Coronary artery (tissue), 2 donors: ENCODE measurements around the gene OR2T1.

Experiments used
- DNase-seq: peaks from one replicate; pipeline ENCODE4 v3.0.0-alpha.2; 2017; ENCODE audit warnings: low spot score
- H3K27ac ChIP-seq, 2 donors: fragments of 200-600 bp; sonication (generic); one replicate each; pipeline ENCODE4 v1.5.1; 2016 to 2019
- H3K4me3 ChIP-seq: fragments of 200-600 bp; sonication (generic); 2 replicates; pipeline ENCODE4 v1.5.1; 2016; ENCODE audit warnings: mild to moderate bottlenecking, moderate library complexity
- TF ChIP-seq, protein P1 (sequence below): fragments of 200-600 bp; sonication (generic); IDR thresholded peaks from one replicate; pipeline ENCODE4 v1.5.1; 2019; ENCODE audit warnings: antibody characterized with exemption

OR2T1 gene, protein sequence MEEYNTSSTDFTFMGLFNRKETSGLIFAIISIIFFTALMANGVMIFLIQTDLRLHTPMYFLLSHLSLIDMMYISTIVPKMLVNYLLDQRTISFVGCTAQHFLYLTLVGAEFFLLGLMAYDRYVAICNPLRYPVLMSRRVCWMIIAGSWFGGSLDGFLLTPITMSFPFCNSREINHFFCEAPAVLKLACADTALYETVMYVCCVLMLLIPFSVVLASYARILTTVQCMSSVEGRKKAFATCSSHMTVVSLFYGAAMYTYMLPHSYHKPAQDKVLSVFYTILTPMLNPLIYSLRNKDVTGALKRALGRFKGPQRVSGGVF

DNA sequence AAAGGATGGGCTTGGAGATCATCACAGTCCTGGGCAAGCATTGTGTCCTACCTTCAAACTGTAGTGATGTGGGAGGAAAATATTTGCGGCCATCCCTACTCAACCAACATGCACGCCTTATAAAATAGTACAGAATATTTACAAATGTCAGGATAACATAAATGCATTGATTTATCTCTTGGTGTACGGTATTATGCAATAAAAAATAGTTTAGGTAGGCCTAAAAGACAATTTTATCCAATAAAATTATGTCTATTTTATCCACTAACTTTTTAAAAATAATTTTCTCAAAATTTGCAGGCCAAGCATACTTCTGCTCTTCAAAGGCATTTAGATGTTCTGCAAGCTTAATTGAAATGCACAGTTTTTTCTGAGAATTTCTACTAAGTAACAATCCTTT lies at the start of gene OR2T1:
OR2T1 (plus strand) TSS at position 301 of the 400 bp plus-strand sequence. CDS start 3,100 bp downstream, outside the sequence.
- TF ChIP-seq, protein P1, sequence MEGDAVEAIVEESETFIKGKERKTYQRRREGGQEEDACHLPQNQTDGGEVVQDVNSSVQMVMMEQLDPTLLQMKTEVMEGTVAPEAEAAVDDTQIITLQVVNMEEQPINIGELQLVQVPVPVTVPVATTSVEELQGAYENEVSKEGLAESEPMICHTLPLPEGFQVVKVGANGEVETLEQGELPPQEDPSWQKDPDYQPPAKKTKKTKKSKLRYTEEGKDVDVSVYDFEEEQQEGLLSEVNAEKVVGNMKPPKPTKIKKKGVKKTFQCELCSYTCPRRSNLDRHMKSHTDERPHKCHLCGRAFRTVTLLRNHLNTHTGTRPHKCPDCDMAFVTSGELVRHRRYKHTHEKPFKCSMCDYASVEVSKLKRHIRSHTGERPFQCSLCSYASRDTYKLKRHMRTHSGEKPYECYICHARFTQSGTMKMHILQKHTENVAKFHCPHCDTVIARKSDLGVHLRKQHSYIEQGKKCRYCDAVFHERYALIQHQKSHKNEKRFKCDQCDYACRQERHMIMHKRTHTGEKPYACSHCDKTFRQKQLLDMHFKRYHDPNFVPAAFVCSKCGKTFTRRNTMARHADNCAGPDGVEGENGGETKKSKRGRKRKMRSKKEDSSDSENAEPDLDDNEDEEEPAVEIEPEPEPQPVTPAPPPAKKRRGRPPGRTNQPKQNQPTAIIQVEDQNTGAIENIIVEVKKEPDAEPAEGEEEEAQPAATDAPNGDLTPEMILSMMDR = no peak
- no peak for DNase-seq
- H3K27ac ChIP-seq = no peak within 1 kb of the TSS
- H3K4me3 ChIP-seq = no peak within 1 kb of the TSS

DNA sequence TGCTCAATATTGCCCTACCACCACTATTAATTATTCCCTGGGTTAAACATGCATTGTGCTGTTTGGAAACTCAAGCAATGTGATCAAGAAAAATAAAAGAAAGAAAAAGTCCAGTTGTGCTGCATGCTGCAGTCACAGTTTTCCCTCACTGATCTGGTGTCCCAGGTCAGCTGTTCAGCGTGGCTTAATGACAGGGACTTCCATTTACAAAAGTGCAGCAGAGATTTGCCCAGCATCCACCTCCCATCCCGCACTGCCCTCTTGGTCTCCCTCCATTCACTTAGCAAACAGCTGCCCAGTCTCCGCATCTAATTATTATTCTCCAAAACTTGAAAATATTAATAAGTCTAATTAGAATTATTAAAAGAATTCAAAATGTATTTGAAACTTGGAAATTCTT lies 43.4 kb upstream of the OR2T1 start:
- TF ChIP-seq, protein P1 = no peak
- no peak overlapping the region for H3K27ac ChIP-seq

DNA sequence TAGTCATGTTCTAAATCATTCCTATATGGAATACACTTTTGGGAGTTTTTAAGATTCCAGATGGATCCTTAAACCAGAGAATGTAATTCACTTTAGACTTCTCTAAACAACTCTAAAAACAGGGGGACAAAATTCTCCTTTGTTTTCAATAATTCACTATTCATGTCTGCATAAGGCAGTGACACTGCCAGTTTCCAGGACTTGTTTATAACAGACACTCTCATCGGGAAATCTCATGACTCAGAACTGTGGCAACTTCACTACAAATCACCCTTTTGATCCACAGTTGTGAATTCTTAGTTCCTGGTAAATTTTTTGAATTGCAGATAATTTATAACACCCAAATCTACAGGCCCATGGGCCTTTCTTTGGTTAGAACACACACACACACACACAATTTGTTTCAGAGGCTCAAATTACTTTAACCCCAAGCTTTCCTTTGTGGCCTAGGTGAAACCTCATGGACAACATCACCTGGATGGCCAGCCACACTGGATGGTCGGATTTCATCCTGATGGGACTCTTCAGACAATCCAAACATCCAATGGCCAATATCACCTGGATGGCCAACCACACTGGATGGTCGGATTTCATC lies 41.6 kb upstream of the OR2T1 start, which contains the start of gene OR2T4:
OR2T4 (plus strand) TSS at position 545 of the 595 bp plus-strand sequence; CDS start at position 545, 0 bp downstream.
- DNase-seq = no peak
- Histone ChIP-seq H3K4me3 (no peak within 1 kb of the TSS), H3K27ac (no peak within 1 kb of the TSS)
- TF ChIP-seq, protein P1 = no peak

More for the DNA sequence above, 43.4 kb upstream of the OR2T1 start:
- H3K4me3 ChIP-seq = no peak overlapping the region
- no peak for DNase-seq

DNA sequence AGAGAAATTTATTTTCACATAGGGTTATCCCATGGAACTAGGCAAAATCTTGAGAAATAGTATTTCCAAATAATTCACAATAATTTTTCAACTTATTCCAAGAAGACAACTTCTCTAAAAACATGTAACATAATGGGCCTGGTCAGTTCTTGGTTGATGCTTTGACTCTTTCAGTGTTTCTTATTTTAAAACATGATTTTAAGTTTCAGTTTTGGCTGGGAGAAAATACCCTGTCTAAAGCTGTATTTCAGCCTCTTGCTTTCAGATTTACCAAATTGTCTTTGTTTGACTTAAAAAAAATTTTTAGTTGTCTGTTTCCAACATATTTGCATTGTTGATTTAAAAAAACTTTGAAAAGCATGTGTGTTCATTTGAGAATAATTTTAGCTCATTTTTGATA lies 36.2 kb upstream of the OR2T1 start:
- DNase-seq = no peak
- H3K27ac ChIP-seq = no peak overlapping the region
- TF ChIP-seq, protein P1 = no peak
- H3K4me3 ChIP-seq = no peak overlapping the region

DNA sequence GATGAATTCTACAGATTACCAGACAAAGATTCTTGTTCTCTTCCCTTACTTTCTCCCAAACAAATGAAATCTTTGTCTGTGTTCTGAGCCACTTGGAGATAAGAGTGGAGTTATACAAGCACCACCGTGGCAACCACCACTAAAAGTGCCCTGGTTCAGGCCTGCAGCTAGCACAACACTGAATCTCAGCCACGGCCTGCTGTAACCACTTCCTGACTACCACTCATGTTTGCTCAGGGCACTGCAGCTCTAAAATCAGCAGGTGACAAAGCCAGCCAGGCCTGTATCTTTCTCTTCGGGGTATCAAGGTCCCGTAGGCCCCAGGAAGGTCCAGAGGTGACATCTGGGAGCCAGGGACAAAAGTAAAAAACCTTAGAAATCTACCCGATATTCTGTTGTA lies 30.5 kb upstream of the OR2T1 start:
- DNase-seq = no peak
- Histone ChIP-seq H3K27ac (no peak overlapping the region), H3K4me3 (no peak overlapping the region)
- TF ChIP-seq, protein P1 = no peak

DNA sequence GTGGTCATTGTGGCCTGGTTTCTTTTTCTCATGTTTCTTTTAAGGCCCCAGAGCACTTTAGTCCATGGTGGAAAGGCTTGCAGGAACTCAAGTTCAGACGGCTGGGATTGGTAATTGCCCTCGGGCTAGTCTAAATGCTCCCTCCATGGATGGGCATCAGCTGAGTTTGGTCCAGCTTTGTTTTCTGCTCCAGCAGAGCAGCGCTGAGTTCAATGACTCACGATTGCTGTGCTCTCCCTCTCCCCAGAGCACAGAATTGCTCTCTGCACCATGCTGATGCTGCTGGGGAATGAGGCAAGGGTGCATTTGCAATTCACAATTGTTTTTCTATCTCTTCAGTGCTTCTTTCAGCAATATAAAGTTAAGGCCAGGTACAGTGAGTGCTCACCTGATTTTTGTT lies 29.1 kb upstream of the OR2T1 start:
- H3K4me3 ChIP-seq = no peak overlapping the region

More for the DNA sequence above, 29.1 kb upstream of the OR2T1 start:
- H3K27ac ChIP-seq = no peak overlapping the region
- no peak for DNase-seq
- TF ChIP-seq, protein P1 = no peak
